Measurements from ENCODE around the gene ADGRV1.
"Not testable (repeated sequence)": the region's sequence is repeated elsewhere in the genome, so short reads cannot be mapped to it uniquely, and the experiment has no call there.

The ADGRV1 gene

DNA sequence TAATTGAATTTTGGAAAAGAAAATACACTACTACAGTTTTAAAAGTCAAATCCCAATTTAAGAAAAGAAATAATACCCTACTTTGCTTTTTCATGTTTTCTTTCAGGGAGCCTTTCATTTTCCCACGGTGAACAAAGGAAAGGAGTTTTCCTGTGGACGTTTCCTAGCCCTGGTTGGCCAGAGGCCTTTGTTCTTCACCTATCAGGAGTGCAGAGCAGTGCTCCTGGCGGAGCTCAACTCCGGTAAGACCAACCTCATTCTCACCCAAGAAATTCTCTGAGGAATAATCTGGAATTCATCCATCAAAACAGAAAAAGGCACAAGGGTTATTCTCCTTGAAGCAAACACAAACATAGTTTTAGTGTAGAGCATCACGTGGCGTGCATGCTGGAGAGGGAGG, 248.9 kb downstream of the ADGRV1 start:
- no peak for DNase-seq (ENCODE audit: low read depth in 2 of 3, low spot score in 2 of 3)

DNA sequence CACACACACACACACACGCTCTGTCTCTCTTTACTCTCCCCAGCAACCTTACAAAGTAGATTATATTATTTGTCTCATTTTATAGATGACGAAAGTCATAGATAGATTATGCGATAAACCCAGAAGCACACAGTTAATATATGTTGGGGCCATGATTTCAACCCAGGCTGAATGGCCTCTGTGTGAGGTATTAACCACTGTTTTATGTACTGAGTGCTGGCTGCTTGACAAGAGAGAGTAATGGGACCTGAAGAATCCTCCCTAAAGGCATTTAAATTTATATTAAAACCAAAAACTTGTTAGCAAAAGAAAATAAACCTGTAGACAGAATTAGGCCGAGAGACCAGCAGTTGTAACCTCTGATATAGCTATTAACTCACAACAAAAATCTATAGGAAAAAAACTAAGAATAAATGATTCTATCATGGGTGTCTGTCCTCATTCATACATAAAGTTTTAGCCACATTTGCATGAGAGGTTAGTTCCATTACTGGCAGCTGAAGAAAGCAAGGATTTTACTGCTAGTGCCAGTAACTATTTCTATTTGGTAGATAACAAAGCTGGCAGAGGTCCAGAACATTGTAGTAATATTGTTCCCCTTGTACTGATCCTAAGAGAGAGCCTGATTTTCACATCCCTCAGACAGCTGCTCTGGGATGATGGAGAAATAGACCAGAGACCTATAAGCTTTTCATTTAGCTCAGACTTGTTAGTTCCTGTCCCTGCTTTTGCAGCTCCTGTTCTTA, 250.9 kb downstream of the ADGRV1 start:
- DNase-seq (ENCODE audit: low read depth in 2 of 3, low spot score in 2 of 3) = no peak

DNA sequence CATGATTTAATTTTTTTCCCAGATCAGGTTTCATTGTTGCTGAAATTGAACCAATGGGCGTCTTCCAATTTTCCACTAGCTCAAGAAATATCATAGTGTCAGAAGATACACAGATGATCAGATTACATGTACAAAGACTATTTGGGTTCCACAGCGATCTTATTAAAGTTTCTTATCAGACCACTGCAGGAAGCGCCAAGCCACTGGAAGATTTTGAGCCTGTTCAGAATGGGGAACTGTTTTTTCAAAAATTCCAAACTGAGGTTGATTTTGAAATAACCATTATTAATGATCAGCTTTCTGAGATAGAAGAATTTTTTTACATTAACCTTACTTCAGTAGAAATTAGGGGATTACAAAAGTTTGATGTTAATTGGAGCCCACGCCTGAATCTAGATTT, 251.6 kb downstream of the ADGRV1 start:
- DNase-seq (ENCODE audit: low read depth in 2 of 3, low spot score in 2 of 3) = no peak

DNA sequence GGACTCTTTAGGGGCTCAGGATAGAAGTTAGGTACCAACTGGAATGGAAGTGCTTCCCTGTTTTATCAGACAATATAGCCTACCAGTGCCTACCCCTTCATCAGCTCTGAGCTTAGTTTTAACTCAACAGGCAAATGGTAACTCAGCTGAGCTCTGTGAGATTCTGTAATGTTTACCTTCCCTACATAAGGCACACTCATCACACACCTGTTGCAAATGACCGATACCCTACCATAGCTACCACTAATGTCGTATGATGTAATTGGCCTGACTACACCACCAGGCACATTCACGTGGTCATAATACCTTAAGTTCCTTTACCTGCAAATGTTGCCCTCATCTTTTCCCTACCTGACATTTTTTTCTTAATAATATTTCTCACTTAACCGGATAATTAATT, 254.8 kb downstream of the ADGRV1 start:
- no peak for DNase-seq (ENCODE audit: low read depth in 2 of 3, low spot score in 2 of 3)

DNA sequence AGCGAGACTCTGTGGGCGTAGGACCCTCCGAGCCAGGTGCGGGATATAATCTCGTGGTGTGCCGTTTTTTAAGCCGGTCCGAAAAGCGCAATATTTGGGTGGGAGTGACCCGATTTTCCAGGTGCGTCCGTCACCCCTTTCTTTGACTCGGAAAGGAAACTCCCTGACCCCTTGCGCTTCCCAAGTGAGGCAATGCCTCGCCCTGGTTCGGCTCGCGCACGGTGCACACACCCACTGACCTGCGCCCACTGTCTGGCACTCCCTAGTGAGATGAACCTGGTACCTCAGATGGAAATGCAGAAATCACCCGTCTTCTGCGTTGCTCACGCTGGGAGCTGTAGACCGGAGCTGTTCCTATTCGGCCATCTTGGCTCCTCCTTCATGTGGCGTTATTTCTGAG, 263.5 kb downstream of the ADGRV1 start:
- DNase-seq (ENCODE audit: low read depth in 2 of 3, low spot score in 2 of 3) = not testable (repeated sequence)

DNA sequence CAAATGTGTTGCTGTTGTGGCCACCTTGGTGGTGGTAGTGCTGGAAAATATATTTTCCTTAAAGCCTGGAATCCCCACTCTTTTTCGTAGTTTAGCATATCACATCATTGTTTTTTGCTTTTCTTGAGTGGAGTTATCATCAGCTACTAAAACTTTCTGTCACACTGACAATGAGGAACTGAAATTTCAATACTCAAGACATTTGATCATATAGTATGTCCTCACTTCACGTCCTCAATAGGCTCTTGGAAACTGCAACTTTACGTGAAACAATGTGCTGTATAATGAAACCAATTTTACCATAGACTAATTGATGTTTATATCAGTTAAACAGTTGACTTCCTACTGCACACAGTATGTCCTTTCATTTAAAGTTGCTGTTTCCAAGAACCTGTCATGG, 265.8 kb downstream of the ADGRV1 start:
- DNase-seq (ENCODE audit: low read depth in 2 of 3, low spot score in 2 of 3) = no peak

DNA sequence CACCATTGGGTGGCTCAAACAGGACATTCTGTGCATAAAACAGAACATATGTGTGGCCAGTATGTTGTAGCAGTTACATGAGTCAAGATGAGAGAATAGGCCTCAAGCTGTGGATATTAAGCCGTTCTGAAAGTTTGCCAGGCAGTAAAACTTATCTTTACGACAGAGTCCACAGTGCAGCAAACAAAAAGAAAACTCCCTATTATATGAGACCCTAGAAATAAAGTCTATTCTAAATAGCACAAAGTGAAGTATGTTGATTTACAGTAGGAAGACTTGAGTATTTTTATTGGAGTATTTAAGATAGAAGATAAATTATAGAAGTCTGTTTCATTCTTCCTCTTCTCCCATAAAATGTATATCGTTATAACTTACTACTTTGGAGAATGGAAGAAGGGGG, 271.5 kb downstream of the ADGRV1 start:
- no peak for DNase-seq (ENCODE audit: low read depth in 2 of 3, low spot score in 2 of 3)

DNA sequence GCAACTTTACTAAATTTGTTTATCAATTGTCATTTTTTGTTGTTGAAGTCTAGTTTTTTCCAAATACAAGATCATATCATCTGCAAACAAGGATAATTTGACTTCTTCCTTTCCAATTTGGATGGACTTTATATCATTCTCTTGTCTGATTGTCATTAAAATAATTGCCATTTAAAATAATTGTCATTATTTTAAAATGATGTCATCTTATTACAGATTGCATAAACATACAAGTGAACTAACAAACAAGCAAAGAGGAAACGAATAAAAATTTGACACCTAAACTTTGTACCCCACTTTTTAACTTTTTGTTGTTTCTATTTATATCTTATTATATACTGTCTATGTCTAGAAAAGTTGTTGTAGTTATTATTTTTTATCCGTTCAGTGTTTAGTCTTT, 275.2 kb downstream of the ADGRV1 start:
- no peak for DNase-seq (ENCODE audit: low read depth in 2 of 3, low spot score in 2 of 3)

DNA sequence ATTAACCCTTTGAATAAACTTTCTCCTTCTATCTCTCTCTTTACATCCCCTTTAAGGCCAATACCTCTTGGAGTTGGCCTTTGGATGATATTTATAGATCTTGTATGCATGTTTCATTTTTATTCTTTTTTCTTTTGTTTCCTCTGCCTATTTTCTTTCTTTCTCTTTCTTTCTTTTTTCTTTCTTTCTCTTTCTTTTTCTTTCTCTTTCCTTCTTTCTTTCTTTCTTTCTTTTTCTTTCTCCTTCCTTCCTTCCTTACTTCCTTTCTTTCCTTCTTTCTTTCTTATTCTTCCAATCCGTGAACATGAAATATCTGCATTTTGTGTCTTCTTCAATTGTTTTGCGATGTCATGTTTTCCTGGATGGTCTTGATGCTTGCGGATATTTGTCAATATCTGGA, 276.1 kb downstream of the ADGRV1 start:
- no peak for DNase-seq (ENCODE audit: low read depth in 2 of 3, low spot score in 2 of 3)

DNA sequence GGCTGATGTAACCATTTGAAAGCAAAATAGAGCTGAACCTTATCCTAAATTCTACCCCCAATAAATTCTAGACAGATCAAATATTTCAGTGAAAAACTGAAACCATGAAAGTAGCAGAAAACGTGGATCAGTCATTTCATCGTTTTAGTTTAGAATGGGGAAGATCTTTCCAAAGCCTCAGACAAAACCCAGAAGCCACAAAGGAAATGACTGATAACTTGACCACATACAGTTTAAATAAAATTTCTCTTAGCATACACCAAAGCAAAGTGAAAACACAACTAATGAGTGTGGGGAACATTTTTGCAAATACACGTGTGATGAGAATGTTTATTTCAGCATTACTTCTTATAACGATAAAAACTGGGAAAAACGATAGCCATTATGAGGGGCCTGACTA, 284.8 kb downstream of the ADGRV1 start:
- DNase-seq (ENCODE audit: low read depth in 2 of 3, low spot score in 2 of 3) = no peak

DNA sequence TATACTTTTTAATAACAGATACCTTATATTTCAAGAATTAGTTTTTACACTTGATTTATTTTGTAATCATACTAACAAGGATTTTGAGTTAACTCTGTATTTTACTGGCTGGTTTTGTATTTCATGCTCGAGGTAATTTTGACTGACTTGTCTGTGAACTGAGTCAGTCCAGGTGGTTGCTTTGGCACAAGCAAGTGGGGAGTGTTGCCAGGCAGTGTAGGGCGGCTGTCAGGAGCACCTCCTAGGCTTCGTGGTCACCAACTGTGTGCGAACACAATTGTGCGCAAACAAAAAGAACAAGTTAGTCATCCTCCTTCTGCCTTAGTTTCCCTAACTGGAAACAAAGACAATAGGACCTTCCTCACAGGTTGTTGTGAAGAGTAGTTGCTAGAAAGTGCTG, 286.3 kb downstream of the ADGRV1 start:
- no peak for DNase-seq (ENCODE audit: low read depth in 2 of 3, low spot score in 2 of 3)

DNA sequence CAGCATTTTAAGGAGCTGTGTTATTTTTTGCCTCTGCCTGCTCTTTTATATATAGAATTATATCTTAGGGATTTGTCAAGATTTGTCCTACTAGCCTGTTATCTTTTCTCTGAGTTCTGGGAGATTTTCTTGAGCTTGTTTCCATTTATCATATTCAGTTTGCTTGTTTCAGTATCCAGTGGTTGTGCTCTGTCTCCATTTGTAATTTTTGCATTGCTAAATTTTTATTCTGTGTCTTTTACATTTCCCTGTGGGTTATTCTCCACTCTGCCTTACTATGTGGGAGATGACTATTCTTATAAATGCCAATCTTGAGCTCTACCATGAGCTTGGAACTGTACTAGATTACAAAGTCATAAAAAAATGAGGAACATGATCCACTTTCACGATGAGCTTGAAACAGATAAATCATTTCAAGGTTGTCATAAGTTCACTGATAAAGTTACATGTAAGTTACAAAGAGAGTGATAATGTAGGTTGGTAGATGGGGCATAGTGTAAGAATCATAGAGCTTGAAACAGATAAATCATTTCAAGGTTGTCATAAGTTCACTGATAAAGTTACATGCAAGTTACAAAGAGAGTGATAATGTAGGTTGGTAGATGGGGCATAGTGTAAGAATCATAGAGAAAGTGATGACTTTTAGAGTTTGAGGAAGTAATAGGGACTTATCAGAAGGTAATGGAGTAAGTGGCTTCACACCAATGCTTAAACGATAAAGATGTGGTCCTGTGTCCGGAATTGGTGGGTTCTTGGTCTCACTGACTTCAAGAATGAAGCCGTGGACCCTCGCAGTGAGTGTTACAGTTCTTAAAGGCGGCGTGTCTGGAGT, 287.3 kb downstream of the ADGRV1 start:
- no peak for DNase-seq (ENCODE audit: low read depth in 2 of 3, low spot score in 2 of 3)

DNA sequence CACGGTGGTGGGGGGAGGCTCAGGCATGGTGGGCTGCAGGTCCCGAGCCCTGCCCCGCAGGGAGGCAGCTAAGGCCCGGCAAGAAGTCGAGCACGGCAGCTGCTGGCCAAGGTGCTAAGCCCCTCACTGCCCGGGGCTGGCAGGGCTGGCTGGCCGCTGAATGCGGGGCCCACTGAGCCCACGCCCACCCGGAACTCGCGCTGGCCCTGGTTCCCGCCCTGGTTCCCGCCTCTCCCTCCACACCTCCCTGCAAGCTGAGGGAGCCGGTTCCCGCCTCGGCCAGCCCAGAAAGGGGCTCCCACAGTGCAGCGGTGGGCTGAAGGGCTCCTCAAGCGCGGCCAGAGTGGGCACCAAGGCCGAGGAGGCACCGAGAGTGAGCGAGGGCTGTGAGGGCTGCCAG, 289.0 kb downstream of the ADGRV1 start:
- not testable (repeated sequence) for DNase-seq (ENCODE audit: low read depth in 2 of 3, low spot score in 2 of 3)

DNA sequence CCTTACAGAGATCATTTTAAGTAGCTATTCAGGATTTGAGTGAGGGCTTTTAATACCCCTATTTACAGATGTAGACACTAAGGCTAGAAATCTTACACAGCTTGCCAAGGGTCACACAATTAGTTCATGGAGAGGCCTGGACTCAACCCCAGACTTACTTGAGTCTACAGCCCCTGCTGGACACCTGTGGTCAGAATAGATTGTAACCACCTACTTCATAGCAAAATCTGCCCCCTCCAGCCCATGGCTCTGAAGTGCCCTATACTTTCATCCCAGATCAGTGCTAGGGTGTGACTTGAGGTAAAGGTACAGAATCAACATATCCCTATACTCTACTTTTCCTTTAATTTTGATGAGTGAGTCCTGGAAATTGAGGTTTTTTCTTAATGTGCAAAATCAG, 291.3 kb downstream of the ADGRV1 start:
- no peak for DNase-seq (ENCODE audit: low read depth in 2 of 3, low spot score in 2 of 3)

DNA sequence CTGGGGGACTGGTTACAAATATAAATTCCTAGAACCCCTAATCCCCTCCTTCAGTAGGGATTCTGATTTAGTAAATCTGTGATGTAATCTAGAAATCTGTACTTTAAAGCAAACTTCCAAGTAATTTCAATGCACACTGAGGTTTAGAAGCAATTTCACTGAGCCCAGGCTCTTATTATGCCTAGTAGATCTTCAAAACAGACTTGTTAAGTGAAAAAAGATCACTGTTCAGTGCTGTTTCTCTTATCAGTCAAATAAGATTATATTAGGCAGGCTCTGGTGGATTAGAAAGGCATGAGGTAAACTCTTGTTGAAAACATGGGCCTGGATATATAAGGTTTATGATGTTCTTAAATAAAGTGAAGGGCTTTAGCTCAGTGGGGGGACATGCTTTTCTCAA, 293.9 kb downstream of the ADGRV1 start:
- DNase-seq (ENCODE audit: low read depth in 2 of 3, low spot score in 2 of 3) = no peak

DNA sequence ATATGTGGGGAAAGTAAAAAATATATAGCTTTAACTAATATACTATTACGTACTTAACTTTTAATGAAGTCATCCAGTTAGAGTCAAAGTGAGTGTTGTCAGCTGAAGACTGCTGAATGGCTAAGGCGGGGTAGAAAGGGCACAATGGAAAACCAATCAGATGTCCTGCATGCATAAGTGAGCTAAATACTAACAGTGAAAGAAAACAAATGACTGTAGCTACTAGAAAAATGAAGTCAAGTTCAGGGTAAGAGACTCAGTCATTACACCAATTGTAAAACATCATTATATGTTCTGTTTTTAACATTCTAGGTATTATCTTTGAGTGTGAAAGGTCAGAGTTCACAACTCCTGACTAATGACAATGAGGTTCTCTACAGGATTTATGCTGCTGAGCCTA, 295.2 kb downstream of the ADGRV1 start:
- no peak for DNase-seq (ENCODE audit: low read depth in 2 of 3, low spot score in 2 of 3)

DNA sequence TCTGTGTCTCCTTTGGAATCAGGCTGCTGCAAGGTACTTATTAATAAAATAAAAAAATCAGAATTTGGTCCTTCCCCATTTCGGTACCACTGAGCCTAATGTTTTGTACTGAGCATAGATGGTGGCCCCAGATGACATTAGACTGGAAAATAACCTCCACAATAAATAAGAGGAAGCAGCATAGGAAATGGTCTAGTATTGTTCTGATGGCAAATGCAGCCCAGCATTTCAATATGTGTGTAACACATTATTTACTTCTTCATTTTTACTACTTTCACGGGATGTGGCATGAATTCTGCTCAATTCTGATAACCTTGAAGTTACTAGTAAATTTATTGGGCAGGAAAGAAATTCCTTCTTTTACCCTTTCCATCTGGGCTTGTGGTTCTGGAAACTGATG, 295.6 kb downstream of the ADGRV1 start:
- DNase-seq (ENCODE audit: low read depth in 2 of 3, low spot score in 2 of 3) = no peak

DNA sequence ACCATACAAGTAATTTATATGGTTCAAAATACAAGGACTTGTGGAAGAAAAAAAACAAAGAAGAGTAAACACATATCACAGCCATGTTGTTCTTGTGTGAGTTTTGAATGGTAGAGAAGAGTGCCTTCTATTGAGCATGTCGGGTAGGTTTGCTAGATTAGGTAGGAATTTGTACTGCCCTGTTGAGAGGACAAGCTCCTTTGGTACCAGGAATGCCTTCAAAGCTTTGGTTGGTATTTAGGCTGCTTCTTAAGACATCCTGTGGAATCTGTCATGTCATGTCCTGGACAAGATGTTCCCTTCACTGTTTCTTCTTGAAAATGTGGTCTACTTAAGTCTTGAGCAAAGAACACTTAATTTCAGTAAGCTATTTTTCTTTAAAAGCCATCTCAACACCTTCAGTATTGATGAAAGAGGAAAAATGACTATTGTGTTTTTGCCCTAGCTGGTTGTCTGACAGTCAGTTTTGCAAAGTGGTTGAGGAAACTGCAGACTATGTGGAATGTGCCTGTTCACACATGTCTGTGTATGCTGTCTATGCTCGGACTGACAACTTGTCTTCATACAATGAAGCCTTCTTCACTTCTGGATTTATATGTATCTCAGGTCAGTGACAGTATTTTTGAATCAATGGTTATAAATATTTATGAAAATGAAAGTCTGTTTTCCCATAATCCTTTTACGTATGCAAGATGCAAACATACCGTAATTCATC, 296.9 kb downstream of the ADGRV1 start:
- no peak for DNase-seq (ENCODE audit: low read depth in 2 of 3, low spot score in 2 of 3)

DNA sequence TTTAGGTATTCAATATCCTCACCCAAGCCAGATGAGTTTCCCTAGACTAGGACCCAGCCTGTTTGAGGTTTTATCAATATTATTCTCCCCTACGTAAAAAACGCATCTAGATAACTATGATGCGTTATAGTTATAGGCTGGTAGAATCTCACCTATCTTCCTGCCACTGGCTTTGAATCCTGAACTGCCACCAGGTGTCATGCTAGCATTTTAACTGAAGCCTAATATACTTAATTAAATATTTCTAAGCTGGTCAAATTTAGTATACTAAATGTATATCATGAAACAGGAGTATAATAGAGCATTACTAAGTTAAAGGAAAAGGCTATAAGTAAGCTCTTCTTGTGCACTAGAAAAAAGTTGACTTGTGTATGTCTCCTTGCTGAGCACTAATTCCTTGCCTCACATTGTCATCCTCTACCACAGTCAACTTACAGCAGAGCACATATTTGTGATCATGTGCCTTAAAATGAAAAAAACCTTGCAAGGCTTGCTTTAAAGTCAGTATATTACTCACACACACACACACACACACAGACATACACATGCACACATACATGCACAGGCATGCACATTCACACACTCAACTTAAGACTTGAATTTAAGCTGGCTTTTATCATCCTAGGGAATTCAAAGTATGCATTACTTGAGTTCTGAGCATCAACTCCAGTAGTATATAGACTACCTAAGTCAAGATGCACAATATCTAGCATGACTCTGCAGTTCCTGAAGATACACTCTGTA, 303.4 kb downstream of the ADGRV1 start:
- no peak for DNase-seq (ENCODE audit: low read depth in 2 of 3, low spot score in 2 of 3)

DNA sequence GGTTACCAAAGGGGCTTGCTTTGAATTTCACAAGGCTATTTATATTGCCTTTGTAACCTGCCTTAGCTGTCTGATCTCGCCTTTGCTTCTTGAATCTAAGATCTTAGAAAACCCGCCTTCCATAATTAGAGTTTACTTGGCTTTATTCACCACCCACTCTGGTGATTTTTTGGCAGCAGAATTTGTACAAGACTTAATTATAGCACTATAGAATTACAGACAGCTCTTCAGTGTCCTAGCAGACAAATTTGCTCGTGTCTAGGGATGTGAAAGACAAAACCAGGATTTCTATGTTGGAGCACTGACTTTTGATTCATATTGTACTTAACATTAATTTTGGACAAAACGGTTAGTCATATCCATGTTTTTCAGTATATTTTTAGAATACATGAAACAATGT, 306.6 kb downstream of the ADGRV1 start:
- no peak for DNase-seq (ENCODE audit: low read depth in 2 of 3, low spot score in 2 of 3)

DNA sequence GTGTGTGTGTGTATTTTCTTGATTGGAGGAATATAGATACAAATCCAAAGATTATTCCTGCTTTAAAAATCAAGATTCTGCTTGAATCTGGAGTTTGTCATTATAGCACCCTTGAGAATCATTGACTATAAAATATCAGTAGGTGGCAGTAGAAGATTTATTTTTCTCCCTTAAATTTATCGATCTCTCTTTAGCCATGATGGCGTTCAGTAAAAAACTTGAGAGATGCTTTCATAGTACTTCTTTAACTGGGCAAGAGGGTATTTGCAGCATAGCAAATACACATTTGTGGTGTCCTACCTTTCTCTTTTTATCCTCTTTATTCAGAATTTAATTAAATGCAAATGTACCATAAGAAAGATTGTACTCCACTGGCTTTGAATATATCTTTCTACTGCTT, 307.7 kb downstream of the ADGRV1 start:
- no peak for DNase-seq (ENCODE audit: low read depth in 2 of 3, low spot score in 2 of 3)

Data from activated CD8-positive, alpha-beta memory T cell treated with anti-CD3 and anti-CD28 coated beads for 48 hours (primary cell).